GM12875 (cell line): ENCODE results near the gene SEMA3A.

ENCODE experiments used
- H3K4me3 ChIP-seq: one replicate; pipeline ENCODE4 v1.5.1; 2011; ENCODE audit warnings: low read depth, low read length, control low read depth
- TF ChIP-seq, protein P1 (sequence below): IDR thresholded peaks from 2 replicates; pipeline ENCODE4 v1.5.1; 2011; ENCODE audit warnings: low read depth, mild to moderate bottlenecking, control low read depth, inconsistent platforms, low read length, moderate library complexity, borderline replicate concordance; ENCODE audit not compliant: insufficient read depth

SEMA3A gene

GRCh38 chr7:84025332-84025927 lies 169.2 kb downstream of the SEMA3A start:
- H3K4me3 ChIP-seq = no peak overlapping the region
- TF ChIP-seq, protein P1, sequence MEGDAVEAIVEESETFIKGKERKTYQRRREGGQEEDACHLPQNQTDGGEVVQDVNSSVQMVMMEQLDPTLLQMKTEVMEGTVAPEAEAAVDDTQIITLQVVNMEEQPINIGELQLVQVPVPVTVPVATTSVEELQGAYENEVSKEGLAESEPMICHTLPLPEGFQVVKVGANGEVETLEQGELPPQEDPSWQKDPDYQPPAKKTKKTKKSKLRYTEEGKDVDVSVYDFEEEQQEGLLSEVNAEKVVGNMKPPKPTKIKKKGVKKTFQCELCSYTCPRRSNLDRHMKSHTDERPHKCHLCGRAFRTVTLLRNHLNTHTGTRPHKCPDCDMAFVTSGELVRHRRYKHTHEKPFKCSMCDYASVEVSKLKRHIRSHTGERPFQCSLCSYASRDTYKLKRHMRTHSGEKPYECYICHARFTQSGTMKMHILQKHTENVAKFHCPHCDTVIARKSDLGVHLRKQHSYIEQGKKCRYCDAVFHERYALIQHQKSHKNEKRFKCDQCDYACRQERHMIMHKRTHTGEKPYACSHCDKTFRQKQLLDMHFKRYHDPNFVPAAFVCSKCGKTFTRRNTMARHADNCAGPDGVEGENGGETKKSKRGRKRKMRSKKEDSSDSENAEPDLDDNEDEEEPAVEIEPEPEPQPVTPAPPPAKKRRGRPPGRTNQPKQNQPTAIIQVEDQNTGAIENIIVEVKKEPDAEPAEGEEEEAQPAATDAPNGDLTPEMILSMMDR = no peak

GRCh38 chr7:84022684-84023308 lies 171.8 kb downstream of the SEMA3A start:
- H3K4me3 ChIP-seq = no peak overlapping the region
- TF ChIP-seq, protein P1 = no peak

DNA sequence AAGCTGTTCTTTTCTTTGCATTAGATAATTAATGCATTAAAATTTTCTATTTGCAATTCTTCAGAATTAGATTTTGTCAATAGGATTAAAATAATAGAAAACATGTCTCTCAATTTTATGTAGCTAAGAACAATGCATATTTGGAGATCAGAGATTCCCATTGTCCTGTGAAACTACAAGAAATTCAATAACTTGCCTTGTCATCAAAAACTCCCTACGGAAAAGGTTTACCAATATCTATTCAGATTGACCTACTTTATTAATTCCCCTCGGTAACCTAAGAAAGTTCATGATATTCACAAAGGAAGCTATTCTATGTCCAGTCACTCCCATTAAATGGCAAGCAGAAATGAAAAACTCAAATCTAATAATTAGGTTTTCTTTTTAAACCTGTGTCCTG lies 172.6 kb downstream of the SEMA3A start:
- H3K4me3 ChIP-seq = no peak overlapping the region
- TF ChIP-seq, protein P1 = no peak

GRCh38 chr7:84021292-84021908 lies 173.2 kb downstream of the SEMA3A start:
- TF ChIP-seq, protein P1 = no peak
- no peak overlapping the region for H3K4me3 ChIP-seq

- no peak overlapping the region for H3K4me3 ChIP-seq
- TF ChIP-seq, protein P1 = no peak
Observed at GRCh38 chr7:84017651-84018050, 176.9 kb downstream of the SEMA3A start.

- TF ChIP-seq, protein P1 = no peak
- H3K4me3 ChIP-seq = no peak overlapping the region
Observed at GRCh38 chr7:84013616-84014240, 180.9 kb downstream of the SEMA3A start.
